Measurements from ENCODE around the gene SCUBE2. TPM values are rescaled to one million over a fixed set of nuclear protein-coding genes. Genes with fewer than 3 reads are reported as not detected.
A peak's percentile ranks its signal among the peaks of the same experiment; 100 is the strongest.

Gene SCUBE2
- total and polyA plus RNA-seq, 2 donors (not counting 1 experiment from before 2014, with no cell fraction given): 0.61 to 1.8 TPM

DNA sequence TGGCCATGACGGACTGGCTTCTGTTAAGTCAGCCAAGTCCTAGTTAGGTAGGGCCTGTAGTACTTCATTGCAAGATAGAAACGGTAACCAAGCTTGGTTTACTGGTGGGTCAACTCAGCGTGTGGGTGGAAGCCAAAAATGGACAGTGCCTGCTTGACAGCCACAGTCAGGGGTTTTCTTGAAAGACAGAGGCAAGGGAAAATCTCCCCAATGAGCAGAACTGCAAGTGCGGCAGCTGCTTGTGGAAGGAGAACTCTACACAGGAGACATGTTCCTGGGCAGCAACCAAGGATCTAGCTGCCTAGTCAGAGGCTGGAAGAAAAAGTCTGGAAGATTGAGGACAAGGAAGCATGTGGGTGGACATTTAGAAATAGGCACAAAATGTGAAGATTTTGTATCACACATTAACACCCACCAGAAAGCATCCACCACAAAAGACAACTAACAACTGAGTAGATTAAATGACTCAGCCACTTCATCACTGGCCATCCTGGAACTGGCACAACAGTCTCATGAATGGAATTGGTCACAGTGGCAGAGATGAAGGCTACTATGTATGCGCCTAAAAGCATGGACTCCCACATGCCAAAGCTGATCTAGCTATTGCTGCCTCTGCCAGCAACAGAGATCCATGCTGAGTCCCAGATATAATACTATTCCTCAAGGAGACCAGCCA is 40.9 kb upstream of the SCUBE2 start:
- H3K9ac ChIP-seq (ENCODE audit: insufficient read depth, low read length): no peak overlapping the region
- H3K4me2 ChIP-seq (ENCODE audit: extremely low read depth, insufficient read depth, low read length): no peak overlapping the region
- H3K4me1 ChIP-seq (ENCODE audit: control insufficient read depth, extremely low read depth, insufficient read depth, low read length): no peaks in the 10 kb centered on the region
- no peaks in the 10 kb centered on the region for H3K36me3 ChIP-seq (ENCODE audit: control insufficient read depth, insufficient read depth, low read length)
- H3K27me3 ChIP-seq (ENCODE audit: control insufficient read depth, insufficient read depth, low read length): no peaks in the 10 kb centered on the region
- no peak overlapping the region for H3K4me3 ChIP-seq (replicated peaks in 1 of 4; ENCODE audit: control extremely low read depth in 1 of 4, insufficient read depth in 1 of 4, low read depth in 3 of 4, low read length in 4 of 4)
- H2AFZ ChIP-seq (ENCODE audit: low read length): no peak overlapping the region
- H3K9me3 ChIP-seq (ENCODE audit: control insufficient read depth, insufficient read depth, low read depth, low read length): no peaks in the 10 kb centered on the region
- TF ChIP-seq EZH2 (IDR thresholded peaks at IDR 0.05; ENCODE audit: low read length, missing control alignments): no peak
- TF ChIP-seq, protein P1, sequence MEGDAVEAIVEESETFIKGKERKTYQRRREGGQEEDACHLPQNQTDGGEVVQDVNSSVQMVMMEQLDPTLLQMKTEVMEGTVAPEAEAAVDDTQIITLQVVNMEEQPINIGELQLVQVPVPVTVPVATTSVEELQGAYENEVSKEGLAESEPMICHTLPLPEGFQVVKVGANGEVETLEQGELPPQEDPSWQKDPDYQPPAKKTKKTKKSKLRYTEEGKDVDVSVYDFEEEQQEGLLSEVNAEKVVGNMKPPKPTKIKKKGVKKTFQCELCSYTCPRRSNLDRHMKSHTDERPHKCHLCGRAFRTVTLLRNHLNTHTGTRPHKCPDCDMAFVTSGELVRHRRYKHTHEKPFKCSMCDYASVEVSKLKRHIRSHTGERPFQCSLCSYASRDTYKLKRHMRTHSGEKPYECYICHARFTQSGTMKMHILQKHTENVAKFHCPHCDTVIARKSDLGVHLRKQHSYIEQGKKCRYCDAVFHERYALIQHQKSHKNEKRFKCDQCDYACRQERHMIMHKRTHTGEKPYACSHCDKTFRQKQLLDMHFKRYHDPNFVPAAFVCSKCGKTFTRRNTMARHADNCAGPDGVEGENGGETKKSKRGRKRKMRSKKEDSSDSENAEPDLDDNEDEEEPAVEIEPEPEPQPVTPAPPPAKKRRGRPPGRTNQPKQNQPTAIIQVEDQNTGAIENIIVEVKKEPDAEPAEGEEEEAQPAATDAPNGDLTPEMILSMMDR (conservative IDR thresholded peaks at IDR 0.05 in 1 of 2, IDR thresholded peaks at IDR 0.05 in 1 of 2; ENCODE audit: low read depth in 1 of 2, low read length in 2 of 2): no peak
- no peaks in the 10 kb centered on the region for H3K79me2 ChIP-seq (ENCODE audit: control insufficient read depth, insufficient read depth, low read length)
- no peak overlapping the region for H3K27ac ChIP-seq (ENCODE audit: insufficient read depth, low read length)
- peaks cover 1% of the 10 kb centered on the region for H4K20me1 ChIP-seq (ENCODE audit: control insufficient read depth, extremely low read depth, insufficient read depth, low read length)
- DNase-seq (ENCODE audit: low read depth in 2 of 2): peak in 1 of 2 donors; percentile 28

DNA sequence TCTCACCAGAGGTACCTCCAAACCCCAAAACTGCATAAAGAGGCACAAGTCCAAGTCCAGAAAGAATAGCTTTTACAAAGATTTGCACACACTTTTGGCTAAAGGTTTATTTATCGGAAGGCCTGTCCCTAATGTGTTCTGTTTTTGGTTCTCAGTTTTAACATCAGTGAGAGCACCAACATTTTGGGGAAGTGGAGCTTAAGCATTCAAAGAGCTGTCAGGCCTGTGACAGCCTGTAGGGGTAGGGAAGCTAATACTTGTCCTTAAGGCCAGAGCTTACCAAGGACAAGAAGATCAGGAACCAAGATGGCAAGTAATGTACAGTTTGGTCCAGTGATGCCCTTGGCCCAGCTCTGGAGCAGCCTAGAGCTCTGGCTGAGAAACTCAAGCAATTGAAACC is 38.9 kb upstream of the SCUBE2 start:
- TF ChIP-seq EZH2 (IDR thresholded peaks at IDR 0.05; ENCODE audit: low read length, missing control alignments): no peak
- TF ChIP-seq, protein P1 (conservative IDR thresholded peaks at IDR 0.05 in 1 of 2, IDR thresholded peaks at IDR 0.05 in 1 of 2; ENCODE audit: low read depth in 1 of 2, low read length in 2 of 2): no peak
- H2AFZ ChIP-seq (ENCODE audit: low read length): no peak overlapping the region
- H3K27ac ChIP-seq (ENCODE audit: insufficient read depth, low read length): no peak overlapping the region
- H3K4me1 ChIP-seq (ENCODE audit: control insufficient read depth, extremely low read depth, insufficient read depth, low read length): no peaks in the 10 kb centered on the region
- H3K79me2 ChIP-seq (ENCODE audit: control insufficient read depth, insufficient read depth, low read length): no peaks in the 10 kb centered on the region
- H3K9me3 ChIP-seq (ENCODE audit: control insufficient read depth, insufficient read depth, low read depth, low read length): no peaks in the 10 kb centered on the region
- no peaks in the 10 kb centered on the region for H3K27me3 ChIP-seq (ENCODE audit: control insufficient read depth, insufficient read depth, low read length)
- no peak overlapping the region for H3K9ac ChIP-seq (ENCODE audit: insufficient read depth, low read length)
- H4K20me1 ChIP-seq (ENCODE audit: control insufficient read depth, extremely low read depth, insufficient read depth, low read length): peaks cover 1% of the 10 kb centered on the region
- H3K4me2 ChIP-seq (ENCODE audit: extremely low read depth, insufficient read depth, low read length): no peak overlapping the region
- H3K36me3 ChIP-seq (ENCODE audit: control insufficient read depth, insufficient read depth, low read length): no peaks in the 10 kb centered on the region
- H3K4me3 ChIP-seq (replicated peaks in 1 of 4; ENCODE audit: control extremely low read depth in 1 of 4, insufficient read depth in 1 of 4, low read depth in 3 of 4, low read length in 4 of 4): no peak overlapping the region
- no peak for DNase-seq (ENCODE audit: low read depth in 2 of 2)

DNA sequence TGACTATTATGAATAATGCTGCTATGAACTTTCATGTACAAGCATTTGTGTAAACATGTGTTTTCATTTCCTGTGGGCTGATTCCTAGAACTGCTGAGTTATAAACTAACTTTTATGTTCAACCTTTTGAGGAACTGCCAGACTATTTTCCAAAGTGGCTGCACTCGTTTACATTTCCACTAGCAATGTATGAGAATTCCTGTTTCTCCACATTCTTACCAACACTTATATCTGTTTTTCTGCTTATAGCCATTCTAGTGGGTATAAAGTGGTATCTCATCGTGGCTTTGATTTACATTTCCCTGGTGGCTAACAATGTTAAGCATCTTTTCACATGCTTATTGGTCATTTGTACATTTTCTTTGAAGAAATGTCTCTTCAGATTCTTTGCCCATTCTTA is 35.2 kb upstream of the SCUBE2 start:
- Histone ChIP-seq H3K4me3 (replicated peaks in 1 of 4; ENCODE audit: control extremely low read depth in 1 of 4, insufficient read depth in 1 of 4, low read depth in 3 of 4, low read length in 4 of 4) (no peak overlapping the region), H3K27ac (ENCODE audit: insufficient read depth, low read length) (no peak overlapping the region), H3K9ac (ENCODE audit: insufficient read depth, low read length) (no peak overlapping the region), H3K79me2 (ENCODE audit: control insufficient read depth, insufficient read depth, low read length) (no peaks in the 10 kb centered on the region), H3K4me2 (ENCODE audit: extremely low read depth, insufficient read depth, low read length) (no peak overlapping the region), H3K4me1 (ENCODE audit: control insufficient read depth, extremely low read depth, insufficient read depth, low read length) (no peaks in the 10 kb centered on the region), H2AFZ (ENCODE audit: low read length) (no peak overlapping the region), H3K36me3 (ENCODE audit: control insufficient read depth, insufficient read depth, low read length) (no peaks in the 10 kb centered on the region), H3K27me3 (ENCODE audit: control insufficient read depth, insufficient read depth, low read length) (no peaks in the 10 kb centered on the region), H4K20me1 (ENCODE audit: control insufficient read depth, extremely low read depth, insufficient read depth, low read length) (peaks cover 1% of the 10 kb centered on the region), H3K9me3 (ENCODE audit: control insufficient read depth, insufficient read depth, low read depth, low read length) (no peaks in the 10 kb centered on the region)
- DNase-seq (ENCODE audit: low read depth in 2 of 2): no peak
- TF ChIP-seq EZH2 (IDR thresholded peaks at IDR 0.05; ENCODE audit: low read length, missing control alignments): no peak
- TF ChIP-seq, protein P1 (conservative IDR thresholded peaks at IDR 0.05 in 1 of 2, IDR thresholded peaks at IDR 0.05 in 1 of 2; ENCODE audit: low read depth in 1 of 2, low read length in 2 of 2): no peak
